IMR-90 (cell line): Measurements from ENCODE around the gene ARHGAP36.

ENCODE experiments used
- CHD1 ChIP-seq: IDR thresholded peaks from 2 replicates; pipeline ENCODE4 v1.6.1; 2012; ENCODE audit warnings: low read depth, low read length, improper control_type of control experiment
- FOS ChIP-seq: fragments of 150-350 bp; IDR thresholded peaks from 2 replicates; pipeline ENCODE4 v1.6.1; 2016; ENCODE audit warnings: low read depth, low read length
- MAZ ChIP-seq: IDR thresholded peaks from 2 replicates; pipeline ENCODE4 v1.6.1; 2012; ENCODE audit warnings: low read depth, mild to moderate bottlenecking, low read length, improper control_type of control experiment, moderate library complexity, borderline replicate concordance
- MXI1 ChIP-seq: IDR thresholded peaks from 2 replicates; pipeline ENCODE4 v1.6.1; 2012; ENCODE audit warnings: low read depth, mild to moderate bottlenecking, low read length, moderate library complexity, borderline replicate concordance
- POLR2A ChIP-seq: IDR thresholded peaks from 2 replicates; pipeline ENCODE4 v1.6.1; 2012; ENCODE audit warnings: mild to moderate bottlenecking, low read depth, low read length
- RAD21 ChIP-seq: IDR thresholded peaks from 2 replicates; pipeline ENCODE4 v1.6.1; 2012; ENCODE audit warnings: low read length, improper control_type of control experiment
- SMC3 ChIP-seq: fragments of 150-350 bp; IDR thresholded peaks from 2 replicates; pipeline ENCODE4 v1.6.1; 2016; ENCODE audit warnings: low read depth, mild to moderate bottlenecking, antibody characterized with exemption, low read length, moderate library complexity
- USF2 ChIP-seq: fragments of 150-350 bp; IDR thresholded peaks from 2 replicates; pipeline ENCODE4 v1.6.1; 2017; ENCODE audit warnings: mild to moderate bottlenecking, antibody characterized with exemption, low read length, low read depth
- TF ChIP-seq, protein P1 (sequence below): conservative IDR thresholded peaks from 2 replicates; pipeline ENCODE4 v1.5.1; 2012; ENCODE audit warnings: mild to moderate bottlenecking, low read depth, low read length, improper control_type of control experiment

DNA sequence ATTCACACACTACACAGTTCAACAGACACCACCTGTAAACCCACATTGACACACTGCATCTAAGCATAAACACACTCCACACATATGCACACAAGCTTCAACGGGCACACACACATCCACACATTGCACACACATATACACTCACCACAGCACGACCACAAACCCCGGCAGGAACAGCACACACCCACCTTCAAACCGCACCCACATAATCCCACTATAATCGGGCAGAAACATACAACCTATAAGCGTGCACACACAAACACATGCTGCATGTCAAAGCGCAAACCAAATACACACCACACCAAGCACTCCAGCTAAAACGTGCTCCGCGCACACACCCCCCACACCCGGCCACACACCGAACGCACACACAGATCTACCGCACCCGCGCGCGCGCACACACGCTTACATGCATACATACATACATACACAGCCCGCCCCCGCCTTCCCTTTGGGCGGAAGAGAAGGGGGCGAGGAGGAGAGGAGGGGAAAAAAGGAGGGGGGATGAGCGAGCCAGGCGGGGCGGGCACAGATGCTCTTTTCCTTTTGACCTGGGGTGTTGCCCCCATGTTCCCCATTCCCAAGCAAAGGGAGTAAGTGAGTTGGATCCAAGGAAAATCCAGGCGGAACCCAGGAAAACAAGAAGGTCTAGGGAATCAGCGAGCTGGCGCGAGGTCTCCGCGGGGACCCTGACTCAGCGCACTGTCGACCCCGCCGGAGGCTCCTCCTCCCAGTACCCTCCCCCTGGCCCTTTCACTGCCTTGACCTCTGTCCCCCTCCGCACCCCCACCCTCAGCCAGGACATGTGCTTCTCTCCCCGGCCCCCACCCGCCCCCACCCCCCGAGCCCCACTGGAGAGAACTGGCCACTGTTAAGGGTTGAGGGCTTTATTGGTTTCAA, 9.9 kb downstream of the ARHGAP36 start:
- no peak for TF ChIP-seq POLR2A
- no peak for TF ChIP-seq SMC3
- TF ChIP-seq, protein P1, sequence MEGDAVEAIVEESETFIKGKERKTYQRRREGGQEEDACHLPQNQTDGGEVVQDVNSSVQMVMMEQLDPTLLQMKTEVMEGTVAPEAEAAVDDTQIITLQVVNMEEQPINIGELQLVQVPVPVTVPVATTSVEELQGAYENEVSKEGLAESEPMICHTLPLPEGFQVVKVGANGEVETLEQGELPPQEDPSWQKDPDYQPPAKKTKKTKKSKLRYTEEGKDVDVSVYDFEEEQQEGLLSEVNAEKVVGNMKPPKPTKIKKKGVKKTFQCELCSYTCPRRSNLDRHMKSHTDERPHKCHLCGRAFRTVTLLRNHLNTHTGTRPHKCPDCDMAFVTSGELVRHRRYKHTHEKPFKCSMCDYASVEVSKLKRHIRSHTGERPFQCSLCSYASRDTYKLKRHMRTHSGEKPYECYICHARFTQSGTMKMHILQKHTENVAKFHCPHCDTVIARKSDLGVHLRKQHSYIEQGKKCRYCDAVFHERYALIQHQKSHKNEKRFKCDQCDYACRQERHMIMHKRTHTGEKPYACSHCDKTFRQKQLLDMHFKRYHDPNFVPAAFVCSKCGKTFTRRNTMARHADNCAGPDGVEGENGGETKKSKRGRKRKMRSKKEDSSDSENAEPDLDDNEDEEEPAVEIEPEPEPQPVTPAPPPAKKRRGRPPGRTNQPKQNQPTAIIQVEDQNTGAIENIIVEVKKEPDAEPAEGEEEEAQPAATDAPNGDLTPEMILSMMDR: no peak
- TF ChIP-seq RAD21: no peak
- TF ChIP-seq CHD1: no peak
- TF ChIP-seq MXI1: no peak
- no peak for TF ChIP-seq FOS
- TF ChIP-seq USF2: no peak
- TF ChIP-seq MAZ: no peak
